GM18517 (cell line): Measurements from ENCODE around the gene CARMIL3.
A peak's percentile ranks its signal among the peaks of the same experiment; 100 is the strongest.

ENCODE experiments used
- ATAC-seq: cut with Tn5 transposase; IDR thresholded peaks from one replicate; pipeline ENCODE4 v1.9.1; 2021; ENCODE audit warnings: mild to moderate bottlenecking, moderate library complexity; ENCODE audit not compliant: unreplicated experiment

The CARMIL3 gene

DNA sequence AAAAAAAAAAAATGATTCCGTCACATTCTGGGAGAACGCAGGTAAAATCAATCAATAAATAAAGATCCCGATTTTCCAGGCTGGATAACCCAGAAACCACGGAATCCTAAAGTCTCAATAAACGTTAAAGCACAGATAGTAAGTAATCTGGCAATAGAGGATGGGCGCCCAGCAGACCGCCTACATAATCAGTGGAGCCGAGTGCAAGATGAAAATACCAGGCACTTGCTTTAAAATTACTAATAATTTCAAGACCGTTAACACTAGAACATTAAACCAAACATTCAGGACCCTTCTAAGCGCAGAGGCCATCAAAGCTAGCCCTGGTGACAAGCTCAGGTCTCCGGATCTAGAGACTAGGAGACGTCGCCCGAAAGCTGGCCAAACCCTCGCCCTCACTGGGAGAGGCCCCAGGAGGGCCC is 61.6 kb downstream of the CARMIL3 start:
- no peak for ATAC-seq

DNA sequence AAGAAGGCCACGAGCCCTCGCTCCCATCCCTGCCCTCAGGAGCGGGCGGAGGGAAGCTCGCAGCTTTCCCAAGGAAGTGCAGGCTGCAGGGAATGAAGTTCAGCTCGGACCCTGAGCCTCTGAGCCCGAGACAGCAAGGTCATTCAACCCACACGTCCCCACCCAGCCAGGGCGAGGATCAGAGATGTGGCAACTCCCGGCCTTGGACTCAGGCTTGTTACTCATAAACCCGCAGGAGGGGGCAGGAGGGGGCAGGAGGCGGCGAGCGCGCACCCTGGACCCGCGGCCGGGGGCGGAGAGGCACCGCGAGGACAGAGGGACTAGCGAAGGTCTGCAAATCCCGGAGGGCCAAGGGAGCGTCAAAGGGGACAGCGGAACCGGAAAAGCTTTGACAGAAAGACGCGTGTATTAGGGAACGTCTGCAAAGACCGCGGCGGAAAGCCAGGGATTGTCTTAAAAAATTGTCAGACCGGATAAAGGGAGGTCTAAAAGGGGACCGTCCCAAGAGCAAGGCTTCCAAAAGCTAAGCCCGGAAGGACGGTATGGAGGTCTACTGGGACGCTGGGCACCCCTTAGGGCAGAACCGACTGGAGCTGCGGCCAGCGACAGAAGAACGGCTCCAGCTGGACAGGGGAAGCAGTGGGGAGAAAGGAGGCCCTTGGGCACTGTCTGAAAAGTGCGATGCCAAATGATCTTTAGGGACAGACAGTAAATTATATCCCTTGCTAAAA is 62.2 kb downstream of the CARMIL3 start:
- peak; percentile 31 for ATAC-seq

DNA sequence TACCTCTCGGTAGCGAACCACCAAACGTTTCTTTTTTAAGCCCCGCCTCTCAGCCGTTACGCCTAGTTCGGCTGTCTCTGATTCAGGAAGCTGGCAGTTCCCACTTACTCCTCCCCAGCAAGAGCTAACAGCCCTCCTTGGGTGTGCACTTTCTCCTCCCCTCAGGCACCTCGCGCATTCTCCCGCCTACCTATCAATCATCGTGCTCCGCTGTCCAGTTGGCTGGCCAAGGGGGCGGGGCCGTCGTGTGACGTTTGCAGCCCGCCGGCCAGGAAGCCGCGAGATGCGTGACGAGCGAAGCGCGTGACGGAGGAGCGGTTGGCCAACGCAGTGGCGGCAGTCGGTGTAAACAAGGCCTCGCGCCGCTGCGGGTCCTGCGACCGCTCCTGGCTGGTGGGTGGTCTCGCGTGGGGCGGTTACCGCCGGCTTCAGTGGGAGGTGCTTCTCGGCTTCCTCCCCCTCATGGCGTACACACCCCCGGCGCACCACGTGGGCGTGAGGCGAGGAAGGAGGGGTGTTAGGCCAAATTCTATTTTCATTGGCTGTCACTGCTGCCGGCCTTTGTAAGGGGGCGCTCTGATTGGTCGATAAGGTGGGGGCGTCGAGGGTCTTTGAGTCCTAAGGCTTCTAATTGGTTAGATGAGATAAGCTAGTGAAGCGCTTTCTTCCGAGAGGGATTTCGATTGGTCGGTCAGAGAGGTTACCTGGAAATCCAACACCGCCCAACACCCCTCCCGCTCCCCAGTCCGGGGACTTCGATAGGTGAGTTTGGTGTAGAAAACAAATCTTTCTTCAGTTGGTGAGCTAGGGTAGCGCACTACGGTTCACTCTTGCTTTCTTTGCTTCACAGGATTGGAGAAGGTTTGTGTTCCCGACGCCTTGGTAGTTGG is 63.0 kb downstream of the CARMIL3 start, which contains the start of the genes DCAF11 and NRL:
Gene DCAF11, plus strand, starts transcription at position 246 of the 890 bp plus-strand sequence. CDS start 818 bp downstream, outside the sequence.
Gene NRL, minus strand, starts transcription at position 418 of the 890 bp plus-strand sequence. CDS start 32,101 bp downstream, outside the sequence.
- ATAC-seq: peak; percentile 87

DNA sequence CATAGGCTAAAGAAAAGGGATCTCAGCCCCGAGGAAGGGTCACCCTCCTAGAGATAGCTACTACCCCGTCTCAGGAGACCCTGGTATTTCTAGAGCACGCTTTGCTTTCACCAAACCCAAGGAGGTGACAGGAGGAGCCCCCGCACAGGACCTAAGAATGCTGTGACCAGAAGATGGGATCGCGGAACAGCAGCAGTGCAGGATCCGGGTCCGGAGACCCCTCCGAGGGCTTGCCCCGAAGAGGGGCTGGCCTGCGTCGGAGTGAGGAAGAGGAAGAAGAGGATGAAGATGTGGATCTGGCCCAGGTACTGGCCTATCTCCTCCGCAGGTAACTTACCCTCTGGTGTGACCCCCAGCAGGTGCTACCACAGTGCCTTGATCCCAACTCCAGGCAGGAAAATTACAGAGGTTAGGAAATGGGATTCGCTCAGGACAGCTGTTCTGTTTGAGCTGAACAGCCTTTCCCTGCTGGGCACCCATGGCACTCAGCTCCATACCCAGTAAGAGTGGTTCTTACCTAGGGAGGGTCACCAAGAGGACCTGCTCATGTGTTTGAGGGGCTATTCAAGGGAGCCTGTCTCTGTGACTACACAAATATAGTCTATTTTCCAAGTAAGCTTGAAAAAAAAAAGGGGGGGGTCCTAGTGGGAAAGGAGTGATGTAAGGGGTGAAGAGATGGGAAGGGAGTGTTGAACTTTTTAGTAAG is 63.8 kb downstream of the CARMIL3 start:
- ATAC-seq: no peak

DNA sequence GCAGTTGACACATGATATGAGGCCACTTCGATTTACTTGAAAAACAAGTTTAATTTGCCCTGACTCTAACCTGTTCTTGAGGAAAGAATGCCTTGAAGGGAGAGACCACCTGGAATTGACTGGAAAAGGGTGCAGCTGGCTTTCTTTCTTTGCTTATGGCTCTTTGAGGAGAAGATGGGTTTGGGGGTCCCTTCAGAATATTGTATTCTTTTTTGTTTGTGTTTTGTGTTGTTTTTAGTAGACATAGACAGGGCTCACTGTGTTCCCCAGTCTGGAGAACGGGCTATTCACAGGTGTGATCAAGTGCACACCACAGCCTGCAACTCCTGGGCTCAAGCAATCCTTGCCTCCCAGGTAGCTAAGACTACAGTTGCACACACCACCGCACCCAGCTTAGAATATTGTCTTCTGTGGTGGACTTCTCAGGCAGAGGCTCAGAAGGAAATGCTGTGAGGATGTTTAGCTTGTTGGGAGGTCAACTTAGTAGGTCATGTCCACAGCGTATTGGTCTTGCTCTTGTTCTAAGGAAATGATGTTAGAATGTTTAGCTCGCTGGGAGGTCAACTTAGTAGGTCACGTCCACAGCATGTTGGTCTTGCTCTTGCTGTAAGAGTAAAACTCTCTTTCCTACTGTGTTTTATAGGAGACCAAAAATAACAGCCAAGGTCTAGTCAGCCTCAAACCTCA is 64.5 kb downstream of the CARMIL3 start:
- ATAC-seq: no peak

DNA sequence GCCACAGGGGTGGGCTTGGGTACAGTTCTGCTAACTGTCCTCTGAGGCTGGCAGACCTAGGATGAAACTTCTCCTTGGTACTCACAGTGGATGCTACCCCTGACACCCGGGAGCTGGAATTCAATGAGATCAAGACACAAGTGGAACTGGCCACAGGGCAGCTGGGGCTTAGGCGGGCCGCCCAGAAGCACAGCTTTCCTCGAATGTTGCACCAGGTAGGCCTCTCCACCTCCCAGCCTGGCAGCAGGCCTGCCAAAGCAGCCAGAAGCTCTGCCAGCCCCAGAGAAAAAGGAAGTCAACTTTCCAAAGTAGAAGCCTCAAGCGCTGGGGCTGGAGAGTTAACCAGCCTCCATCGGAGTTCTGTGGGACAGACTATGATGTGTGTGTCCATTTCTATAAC is 65.4 kb downstream of the CARMIL3 start:
- no peak for ATAC-seq
